ENCODE data around the gene TMEM185A.
"Not testable (repeated sequence)": the region's sequence is repeated elsewhere in the genome, so short reads cannot be mapped to it uniquely, and the experiment has no call there.

TMEM185A gene

DNA sequence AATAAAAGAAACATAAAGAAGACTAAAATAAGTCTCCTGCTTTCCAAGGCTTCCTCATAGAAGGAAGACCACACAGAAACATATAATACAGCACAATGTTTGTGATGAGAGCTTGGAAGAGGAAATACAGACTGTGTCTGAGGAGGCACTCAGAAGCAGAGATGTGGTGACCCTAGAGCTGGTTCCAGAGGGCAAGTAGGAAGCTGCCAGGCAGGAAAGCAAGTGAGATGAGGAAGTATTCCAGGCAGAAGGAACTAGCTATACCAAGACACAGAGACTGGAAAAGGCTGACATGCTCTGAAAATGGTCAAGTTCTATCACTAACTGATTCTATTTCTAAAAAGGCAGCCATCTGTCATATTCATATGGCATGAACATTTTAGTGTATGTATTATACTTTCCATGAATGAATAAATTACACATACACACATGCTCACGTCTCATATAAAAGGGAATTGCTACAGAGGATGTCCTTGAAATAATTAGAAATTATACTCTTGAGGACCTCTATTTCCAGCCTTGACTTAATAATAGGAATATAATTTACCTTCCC lies 19.9 kb downstream of the TMEM185A start:
- Histone ChIP-seq H3K4me1 (ENCODE audit: control insufficient read depth, insufficient read depth, low read length) (no peaks in the 10 kb centered on the region), H3K36me3 (ENCODE audit: control insufficient read depth, insufficient read depth, low read length) (no peaks in the 10 kb centered on the region), H3K9ac (ENCODE audit: low read length) (no peak overlapping the region), H3K9me3 (ENCODE audit: control insufficient read depth, low read length) (no peaks in the 10 kb centered on the region), H3K4me3 (ENCODE audit: low read length) (no peak overlapping the region), H3K27me3 (ENCODE audit: control insufficient read depth, insufficient read depth, low read length) (no peaks in the 10 kb centered on the region)

DNA sequence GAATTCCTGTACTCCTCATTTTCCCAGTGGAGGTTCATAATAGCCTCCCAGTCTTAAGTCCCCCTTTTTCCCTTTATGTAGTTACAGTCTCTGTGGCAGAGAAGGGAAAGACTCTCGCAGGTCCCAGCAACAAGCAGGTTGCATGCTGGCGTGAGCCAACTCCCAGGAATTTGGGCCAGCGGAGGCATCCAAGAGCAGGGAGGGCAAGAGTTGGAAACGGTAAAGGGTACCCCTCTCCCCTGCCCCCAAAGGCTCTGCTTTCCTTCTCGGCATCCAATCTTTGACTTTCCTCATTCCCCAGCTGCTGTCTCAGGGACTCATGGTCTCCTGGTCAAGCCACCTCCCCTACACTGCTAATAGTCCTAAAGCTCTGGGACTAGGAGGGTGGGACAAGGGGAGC lies 21.1 kb downstream of the TMEM185A start:
- Histone ChIP-seq H3K9me3 (ENCODE audit: control insufficient read depth, low read length) (no peaks in the 10 kb centered on the region), H3K9ac (ENCODE audit: low read length) (no peak overlapping the region), H3K4me1 (ENCODE audit: control insufficient read depth, insufficient read depth, low read length) (no peaks in the 10 kb centered on the region), H3K36me3 (ENCODE audit: control insufficient read depth, insufficient read depth, low read length) (no peaks in the 10 kb centered on the region), H3K27me3 (ENCODE audit: control insufficient read depth, insufficient read depth, low read length) (no peaks in the 10 kb centered on the region), H3K4me3 (ENCODE audit: low read length) (no peak overlapping the region)

DNA sequence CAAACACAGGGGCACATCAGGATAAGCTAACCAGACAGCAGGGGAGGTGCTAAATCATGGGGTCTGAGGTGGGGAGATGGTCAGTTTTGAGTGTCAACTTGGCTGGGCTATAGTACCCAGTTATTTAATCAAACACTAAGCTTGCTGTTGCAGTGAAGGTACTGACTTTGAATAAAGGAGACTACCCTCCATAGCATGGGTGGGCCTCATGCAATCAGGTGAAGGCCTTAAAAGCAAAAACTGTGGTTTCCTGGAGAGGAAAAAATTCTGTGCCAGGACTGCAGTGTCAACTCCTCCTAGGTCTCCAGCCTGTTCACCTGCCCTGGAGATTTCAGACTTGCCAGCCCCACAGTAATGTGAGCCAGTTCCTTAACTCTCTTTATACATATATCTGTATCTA lies 23.9 kb downstream of the TMEM185A start:
- Histone ChIP-seq H3K4me1 (ENCODE audit: control insufficient read depth, insufficient read depth, low read length) (no peaks in the 10 kb centered on the region), H3K9me3 (ENCODE audit: control insufficient read depth, low read length) (no peaks in the 10 kb centered on the region)

DNA sequence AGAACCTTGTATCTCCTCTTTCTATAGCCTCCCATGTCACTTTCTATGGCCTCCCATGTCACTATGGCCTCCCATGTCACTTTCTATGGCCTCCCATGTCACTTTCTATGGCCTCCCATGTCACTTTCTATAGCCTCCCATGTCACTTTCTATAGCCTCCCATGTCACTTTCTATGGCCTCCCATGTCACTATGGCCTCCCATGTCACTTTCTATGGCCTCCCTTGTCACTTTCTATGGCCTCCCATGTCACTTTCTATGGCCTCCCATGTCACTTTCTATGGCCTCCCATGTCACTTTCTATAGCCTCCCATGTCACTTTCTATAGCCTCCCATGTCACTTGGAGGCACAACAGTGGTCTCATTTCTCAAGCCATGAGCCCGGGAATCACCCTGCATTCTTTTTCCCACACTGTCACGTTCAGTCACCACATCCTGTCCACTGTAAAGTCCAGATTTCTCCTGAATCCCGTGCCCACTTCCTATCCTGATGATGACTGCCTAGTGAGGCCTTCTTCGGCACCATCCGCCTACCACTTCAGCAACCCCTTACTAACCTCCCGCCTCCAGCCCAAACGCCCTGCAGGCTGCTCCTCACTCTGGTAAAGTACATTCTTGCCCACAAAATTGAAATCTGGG lies 26.2 kb downstream of the TMEM185A start:
- not testable (repeated sequence) for H3K9ac ChIP-seq (ENCODE audit: low read length); H3K9me3 ChIP-seq (ENCODE audit: control insufficient read depth, low read length); H3K4me1 ChIP-seq (ENCODE audit: control insufficient read depth, insufficient read depth, low read length); H3K36me3 ChIP-seq (ENCODE audit: control insufficient read depth, insufficient read depth, low read length); H3K27me3 ChIP-seq (ENCODE audit: control insufficient read depth, insufficient read depth, low read length); H3K4me3 ChIP-seq (ENCODE audit: low read length)

More for the DNA sequence above, 23.9 kb downstream of the TMEM185A start:
- no peak overlapping the region for H3K4me3 ChIP-seq (ENCODE audit: low read length)
- no peaks in the 10 kb centered on the region for H3K27me3 ChIP-seq (ENCODE audit: control insufficient read depth, insufficient read depth, low read length)
- no peaks in the 10 kb centered on the region for H3K36me3 ChIP-seq (ENCODE audit: control insufficient read depth, insufficient read depth, low read length)
- no peak overlapping the region for H3K9ac ChIP-seq (ENCODE audit: low read length)

DNA sequence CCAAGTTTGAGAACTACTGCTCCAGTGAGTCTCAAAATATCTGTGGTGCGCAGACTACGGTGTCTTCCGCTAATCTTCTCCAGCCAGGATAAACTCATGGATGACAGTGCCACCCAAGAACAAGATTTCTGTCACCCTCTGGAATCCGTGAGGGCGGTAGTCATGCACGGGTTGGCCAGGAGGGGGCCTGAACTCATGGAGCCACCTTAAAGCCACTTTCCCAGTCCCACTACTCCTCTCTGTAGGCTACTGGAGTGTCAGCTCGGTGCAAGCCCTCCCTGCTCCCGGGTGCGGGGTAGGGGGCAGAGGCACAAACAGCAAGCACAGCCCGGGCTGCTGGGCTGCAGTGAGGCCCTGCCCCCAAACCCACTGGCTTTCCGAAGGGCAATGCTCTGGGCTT lies 33.0 kb downstream of the TMEM185A start:
- H3K4me1 ChIP-seq (ENCODE audit: control insufficient read depth, insufficient read depth, low read length); H3K27me3 ChIP-seq (ENCODE audit: control insufficient read depth, insufficient read depth, low read length); H3K4me3 ChIP-seq (ENCODE audit: low read length); H3K9me3 ChIP-seq (ENCODE audit: control insufficient read depth, low read length); H3K9ac ChIP-seq (ENCODE audit: low read length); H3K36me3 ChIP-seq (ENCODE audit: control insufficient read depth, insufficient read depth, low read length): not testable (repeated sequence)

DNA sequence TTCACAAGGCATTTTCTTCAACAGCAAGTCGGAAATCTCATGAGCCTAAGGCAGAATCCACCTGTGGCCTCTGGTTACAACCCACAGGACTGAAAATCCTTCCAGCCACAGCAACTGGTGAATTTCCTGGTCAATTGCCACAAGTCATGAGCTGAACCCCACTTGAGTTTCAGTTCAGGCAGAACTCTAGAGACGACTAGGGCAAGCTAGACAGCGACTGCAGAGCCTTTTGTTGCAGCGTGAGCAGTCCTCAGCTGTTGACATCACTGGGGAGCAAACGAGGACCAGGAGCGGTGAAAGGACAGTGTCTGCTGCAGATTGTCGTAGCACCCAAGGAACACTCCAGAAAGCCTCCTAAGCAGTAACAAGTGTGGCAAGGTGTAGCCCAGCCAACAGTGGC lies 35.6 kb downstream of the TMEM185A start:
- not testable (repeated sequence) for H3K27me3 ChIP-seq (ENCODE audit: control insufficient read depth, insufficient read depth, low read length); H3K9me3 ChIP-seq (ENCODE audit: control insufficient read depth, low read length); H3K4me3 ChIP-seq (ENCODE audit: low read length); H3K36me3 ChIP-seq (ENCODE audit: control insufficient read depth, insufficient read depth, low read length); H3K4me1 ChIP-seq (ENCODE audit: control insufficient read depth, insufficient read depth, low read length); H3K9ac ChIP-seq (ENCODE audit: low read length)

DNA sequence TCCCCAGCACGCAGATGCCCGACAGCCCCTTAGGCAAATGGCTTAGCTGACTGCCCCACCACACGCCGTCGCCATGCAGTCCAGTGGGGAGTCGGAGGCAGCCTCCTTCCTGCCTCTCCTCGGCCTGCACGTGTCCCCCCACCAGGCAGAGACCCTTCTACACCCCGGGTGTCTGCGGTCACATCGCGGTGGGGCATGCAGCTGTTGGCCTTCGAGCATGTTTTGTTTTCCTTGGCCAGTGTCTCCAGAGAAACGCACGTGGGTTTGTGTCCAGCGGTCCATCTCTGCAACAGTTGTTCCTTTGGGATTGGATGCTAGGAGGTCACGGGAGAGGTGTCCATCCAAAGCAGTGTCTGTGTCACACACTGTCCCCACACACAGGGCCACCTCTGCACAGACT lies 36.4 kb downstream of the TMEM185A start, which contains the start of gene HSFX2:
TSS of gene HSFX2 (minus strand) at position 101 of the 400 bp plus-strand sequence. CDS start 614 bp downstream, outside the sequence.
- H3K9me3 ChIP-seq (ENCODE audit: control insufficient read depth, low read length); H3K36me3 ChIP-seq (ENCODE audit: control insufficient read depth, insufficient read depth, low read length); H3K27me3 ChIP-seq (ENCODE audit: control insufficient read depth, insufficient read depth, low read length); H3K4me3 ChIP-seq (ENCODE audit: low read length); H3K9ac ChIP-seq (ENCODE audit: low read length); H3K4me1 ChIP-seq (ENCODE audit: control insufficient read depth, insufficient read depth, low read length): not testable (repeated sequence)

DNA sequence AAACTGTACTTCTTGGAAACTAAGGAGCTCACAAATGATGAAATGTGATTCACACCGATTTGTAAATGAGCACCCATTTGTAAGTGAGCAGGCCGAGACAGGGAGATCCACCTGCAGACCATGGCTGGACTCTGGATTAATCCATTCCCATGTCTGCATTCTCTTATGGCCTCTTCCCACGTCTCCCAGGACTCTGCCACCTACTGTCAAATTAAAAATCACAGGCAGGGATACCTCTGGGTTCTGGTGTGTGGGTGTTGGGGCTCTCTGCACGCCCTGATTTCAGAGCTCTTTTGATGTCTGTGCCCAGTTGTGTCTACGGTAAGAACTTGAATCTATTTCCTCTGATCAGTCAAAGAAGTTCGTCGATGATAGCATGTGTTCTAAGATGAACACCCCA lies 40.6 kb downstream of the TMEM185A start:
- H3K27me3 ChIP-seq (ENCODE audit: control insufficient read depth, insufficient read depth, low read length); H3K4me1 ChIP-seq (ENCODE audit: control insufficient read depth, insufficient read depth, low read length); H3K4me3 ChIP-seq (ENCODE audit: low read length); H3K36me3 ChIP-seq (ENCODE audit: control insufficient read depth, insufficient read depth, low read length); H3K9ac ChIP-seq (ENCODE audit: low read length); H3K9me3 ChIP-seq (ENCODE audit: control insufficient read depth, low read length): not testable (repeated sequence)

DNA sequence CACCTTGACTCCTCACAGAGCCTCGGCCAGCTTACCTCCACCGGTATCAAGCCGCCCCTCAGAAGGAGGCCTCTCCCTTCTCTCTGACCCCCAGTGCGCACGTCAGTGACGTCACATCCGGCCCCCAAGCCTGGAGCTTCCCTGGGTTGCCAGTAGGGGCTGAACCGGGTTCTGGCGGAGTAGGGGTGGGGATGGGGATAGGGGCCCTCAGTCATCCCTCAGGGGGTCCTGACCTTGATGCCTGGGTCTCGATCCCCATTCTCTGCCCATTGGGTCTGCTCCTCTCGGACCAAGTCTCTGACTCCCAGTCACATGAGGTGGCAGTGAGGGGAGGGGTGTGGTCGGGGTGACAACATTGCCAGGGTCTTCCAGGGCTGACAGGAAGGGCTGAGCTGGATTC lies 44.2 kb downstream of the TMEM185A start, which contains the start of gene MAGEA9B:
TSS of gene MAGEA9B (minus strand) at position 101 of the 400 bp plus-strand sequence. CDS start 4,280 bp downstream, outside the sequence.
- H3K4me3 ChIP-seq (ENCODE audit: low read length); H3K9me3 ChIP-seq (ENCODE audit: control insufficient read depth, low read length); H3K4me1 ChIP-seq (ENCODE audit: control insufficient read depth, insufficient read depth, low read length); H3K27me3 ChIP-seq (ENCODE audit: control insufficient read depth, insufficient read depth, low read length); H3K9ac ChIP-seq (ENCODE audit: low read length); H3K36me3 ChIP-seq (ENCODE audit: control insufficient read depth, insufficient read depth, low read length): not testable (repeated sequence)

DNA sequence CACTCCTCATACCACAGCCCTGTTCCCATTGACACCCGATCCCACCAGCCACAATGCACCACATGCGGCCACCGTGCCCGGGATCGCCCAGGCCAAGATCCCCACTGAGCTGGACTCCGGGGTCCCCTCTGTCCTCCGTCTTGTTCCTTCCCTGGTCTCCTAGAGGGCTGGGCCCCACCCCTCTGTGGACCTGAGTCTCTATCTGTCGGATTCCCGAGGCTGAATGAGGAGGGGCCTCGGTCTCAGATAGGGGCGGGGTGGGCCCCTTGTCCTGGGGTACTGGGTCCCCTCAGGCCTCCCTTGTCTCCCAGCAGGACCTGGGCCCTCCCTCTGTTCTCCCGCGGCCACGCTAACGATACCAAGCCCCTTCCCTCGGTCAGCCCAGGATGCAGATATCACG lies 46.0 kb downstream of the TMEM185A start:
- H3K4me3 ChIP-seq (ENCODE audit: low read length); H3K36me3 ChIP-seq (ENCODE audit: control insufficient read depth, insufficient read depth, low read length); H3K4me1 ChIP-seq (ENCODE audit: control insufficient read depth, insufficient read depth, low read length); H3K27me3 ChIP-seq (ENCODE audit: control insufficient read depth, insufficient read depth, low read length); H3K9ac ChIP-seq (ENCODE audit: low read length); H3K9me3 ChIP-seq (ENCODE audit: control insufficient read depth, low read length): not testable (repeated sequence)

DNA sequence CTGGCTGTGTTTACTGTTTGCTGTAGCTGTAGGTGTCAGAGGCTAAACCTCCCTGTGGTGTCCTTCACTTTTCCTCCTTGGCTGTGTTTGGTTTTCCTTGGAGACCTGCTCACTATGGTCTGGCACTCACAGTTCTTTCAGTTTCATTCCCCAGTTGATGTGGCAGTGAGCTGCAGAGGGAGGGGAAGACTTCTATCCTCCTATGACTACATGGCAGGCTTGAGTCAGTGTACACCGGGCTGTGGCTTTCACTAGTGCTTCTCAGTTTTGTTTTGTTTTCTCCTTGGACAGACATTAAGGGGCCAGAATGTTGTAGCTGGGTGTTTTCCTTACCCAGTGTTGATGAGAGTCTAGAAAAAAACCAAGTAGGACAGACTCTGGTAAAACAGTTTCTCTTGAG lies 58.1 kb downstream of the TMEM185A start:
- not testable (repeated sequence) for H3K9ac ChIP-seq (ENCODE audit: low read length); H3K4me1 ChIP-seq (ENCODE audit: control insufficient read depth, insufficient read depth, low read length); H3K9me3 ChIP-seq (ENCODE audit: control insufficient read depth, low read length); H3K36me3 ChIP-seq (ENCODE audit: control insufficient read depth, insufficient read depth, low read length); H3K27me3 ChIP-seq (ENCODE audit: control insufficient read depth, insufficient read depth, low read length); H3K4me3 ChIP-seq (ENCODE audit: low read length)

DNA sequence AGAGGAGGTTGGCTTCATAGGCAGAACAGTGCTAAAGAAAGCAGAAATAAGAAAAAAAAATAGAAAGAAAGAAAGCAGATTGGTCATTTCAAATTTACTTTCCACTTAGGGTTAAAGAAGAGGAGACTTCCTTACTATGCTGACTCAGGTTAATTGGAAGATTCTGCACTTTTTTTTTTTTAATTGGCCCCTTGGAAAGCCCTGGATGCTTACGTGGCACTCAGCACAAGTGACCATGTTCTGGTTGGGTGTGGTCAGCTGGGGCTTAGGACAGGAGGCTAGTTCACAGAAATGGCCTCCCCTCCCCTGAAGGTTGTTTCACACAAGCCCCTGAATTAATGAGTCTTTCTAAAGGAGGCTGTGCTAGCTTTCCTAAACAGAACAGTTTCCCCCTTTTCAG lies 58.8 kb downstream of the TMEM185A start:
- Histone ChIP-seq H3K4me1 (ENCODE audit: control insufficient read depth, insufficient read depth, low read length) (peaks cover 6% of the 10 kb centered on the region), H3K4me3 (ENCODE audit: low read length) (no peak overlapping the region), H3K9me3 (ENCODE audit: control insufficient read depth, low read length) (no peaks in the 10 kb centered on the region), H3K9ac (ENCODE audit: low read length) (no peak overlapping the region), H3K36me3 (ENCODE audit: control insufficient read depth, insufficient read depth, low read length) (no peaks in the 10 kb centered on the region), H3K27me3 (ENCODE audit: control insufficient read depth, insufficient read depth, low read length) (no peaks in the 10 kb centered on the region)

DNA sequence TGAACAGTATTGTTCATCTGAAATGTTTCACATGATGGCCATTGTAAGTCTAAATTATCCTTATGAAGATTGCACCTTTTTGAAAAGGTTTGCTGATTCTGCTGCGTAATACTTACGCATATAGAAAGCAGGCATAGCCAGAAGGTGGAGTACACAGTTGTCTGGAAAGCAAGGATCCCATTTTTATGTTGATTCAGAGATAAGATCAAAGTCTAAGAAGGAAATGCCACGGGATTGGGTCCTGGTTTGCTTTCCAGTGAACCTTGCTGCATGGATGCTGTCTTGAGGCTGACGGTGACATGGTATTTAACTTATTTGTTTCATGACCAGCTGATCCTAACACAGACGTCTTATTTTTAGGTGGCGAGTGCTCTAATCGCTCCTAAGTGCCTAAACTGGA lies 59.8 kb downstream of the TMEM185A start:
- Histone ChIP-seq H3K9me3 (ENCODE audit: control insufficient read depth, low read length) (no peaks in the 10 kb centered on the region), H3K9ac (ENCODE audit: low read length) (no peak overlapping the region), H3K4me1 (ENCODE audit: control insufficient read depth, insufficient read depth, low read length) (peaks cover 8% of the 10 kb centered on the region), H3K4me3 (ENCODE audit: low read length) (no peak overlapping the region), H3K36me3 (ENCODE audit: control insufficient read depth, insufficient read depth, low read length) (no peaks in the 10 kb centered on the region), H3K27me3 (ENCODE audit: control insufficient read depth, insufficient read depth, low read length) (no peaks in the 10 kb centered on the region)
